B cell (primary cell): Measurements from ENCODE around the gene CCDC24. TPM values are rescaled to one million over a fixed set of nuclear protein-coding genes. Genes with fewer than 3 reads are reported as not detected.

Experiments used
- ATAC-seq: fragments of 200-7000 bp; cut with Tn5 transposase; one replicate; pipeline ENCODE4 v1.10.0; 2021; ENCODE audit warnings: low read depth, mild to moderate bottlenecking, moderate number of reproducible peaks, moderate library complexity
- CTCF ChIA-PET: fragments of 350-600 bp; sonication (Branson Sonifier 250); formaldehyde crosslinking; loops from one replicate; lab custom pipeline; 2021; ENCODE audit warnings: antibody characterized with exemption, inconsistent platforms; lab: Charles Lee
- POLR2A ChIA-PET: fragments of 350-600 bp; sonication (Branson Sonifier 250); formaldehyde crosslinking; loops from one replicate; lab custom pipeline; 2021; ENCODE audit warnings: antibody characterized with exemption; lab: Charles Lee
- DNase-seq: peaks from one replicate; pipeline ENCODE4 v3.0.0; 2013
- H2AFZ ChIP-seq: 2 replicates; pipeline ENCODE4 v1.6.1; 2012; ENCODE audit warnings: mild to moderate bottlenecking, low read depth, low read length; ENCODE audit not compliant: insufficient read depth, poor library complexity, severe bottlenecking
- H3K27ac ChIP-seq, 2 donors: 1 replicate in 1 of 2; 2 replicates in 1 of 2; pipeline ENCODE4 v1.5.1; 2012 to 2013; ENCODE audit warnings: low read length in 2 of 2, mild to moderate bottlenecking in 2 of 2, moderate library complexity in 1 of 2
- H3K27me3 ChIP-seq, 4 experiments: fragments of 200-600 bp in 1 of 4; sonication (generic) in 1 of 4; replicated peaks in 1 of 4; 1 replicate in 2 of 4; 2 replicates in 2 of 4; pipeline versions ENCODE4 v1.6.1 to v1.7.0; 2013 to 2016; ENCODE audit warnings: low read length in 3 of 4, mild to moderate bottlenecking in 2 of 4, mixed read lengths in 1 of 4, moderate library complexity in 1 of 4; ENCODE audit not compliant: insufficient read depth in 4 of 4, control insufficient read depth in 3 of 4; ENCODE audit errors: control extremely low read depth in 1 of 4
- H3K36me3 ChIP-seq, 2 experiments: replicated peaks in 1 of 2; 1 replicate in 1 of 2; 2 replicates in 1 of 2; pipeline versions ENCODE4 v1.6.1 to v1.7.1; 2013; ENCODE audit warnings: low read length in 1 of 2; ENCODE audit not compliant: insufficient read depth in 2 of 2, control insufficient read depth in 1 of 2; ENCODE audit errors: control extremely low read depth in 1 of 2, extremely low read depth in 1 of 2
- H3K4me1 ChIP-seq, 2 donors: fragments of 200-600 bp in 1 of 2; sonication (generic) in 1 of 2; 1 replicate in 1 of 2; 2 replicates in 1 of 2; pipeline versions ENCODE4 v1.5.1 to v1.6.1; 2013 to 2017; ENCODE audit warnings: low read length in 2 of 2; ENCODE audit not compliant: control insufficient read depth in 2 of 2, insufficient read depth in 2 of 2
- H3K4me2 ChIP-seq: replicated peaks from 2 replicates; pipeline ENCODE3; 2012; ENCODE audit warnings: mild to moderate bottlenecking, low read depth, low read length; ENCODE audit not compliant: poor library complexity, severe bottlenecking
- H3K4me3 ChIP-seq, 5 experiments: fragments of 200-600 bp in 1 of 5; sonication (generic) in 1 of 5; 1 replicate in 3 of 5; 2 replicates in 2 of 5; pipeline versions ENCODE4 v1.5.1 to v1.7.0; 2011 to 2016; ENCODE audit warnings: low read length in 4 of 5, mild to moderate bottlenecking in 4 of 5, low read depth in 2 of 5, control low read depth in 1 of 5, moderate library complexity in 1 of 5; ENCODE audit not compliant: insufficient read depth in 1 of 5; ENCODE audit errors: control extremely low read depth in 1 of 5, extremely low read depth in 1 of 5
- H3K79me2 ChIP-seq: fragments of 200-600 bp; sonication (generic); one replicate; pipeline ENCODE4 v1.6.0; 2016; ENCODE audit warnings: low read length; ENCODE audit not compliant: control insufficient read depth, insufficient read depth
- H3K9ac ChIP-seq: fragments of 200-600 bp; sonication (generic); 2 replicates; pipeline ENCODE4 v1.6.1; 2017; ENCODE audit warnings: mild to moderate bottlenecking, low read length, moderate library complexity
- H3K9me3 ChIP-seq, 3 donors: one replicate each; pipeline versions ENCODE4 v1.6.1 to v1.7.1; 2013; ENCODE audit warnings: low read length in 2 of 3; ENCODE audit not compliant: control insufficient read depth in 2 of 3, insufficient read depth in 1 of 3; ENCODE audit errors: control extremely low read depth in 1 of 3
- H4K20me1 ChIP-seq: 2 replicates; pipeline ENCODE4 v1.6.0; 2012; ENCODE audit warnings: mild to moderate bottlenecking, low read length; ENCODE audit not compliant: insufficient read depth, control insufficient read depth, poor library complexity, severe bottlenecking
- H3K27ac Mint-ChIP-seq: one replicate; pipeline ENCODE4 v1.8.0; 2021; ENCODE audit warnings: mixed read lengths
- H3K27me3 Mint-ChIP-seq: one replicate; pipeline ENCODE4 v1.8.0; 2021; ENCODE audit warnings: mixed read lengths
- H3K4me1 Mint-ChIP-seq: one replicate; pipeline ENCODE4 v1.8.0; 2021; ENCODE audit warnings: mixed read lengths
- H3K4me3 Mint-ChIP-seq: one replicate; pipeline ENCODE4 v1.8.0; 2021; ENCODE audit warnings: mixed read lengths
- H3K9me3 Mint-ChIP-seq: one replicate; pipeline ENCODE4 v1.8.0; 2022; ENCODE audit warnings: mixed read lengths; ENCODE audit not compliant: insufficient read depth
- CTCF ChIP-seq: fragments of 200-600 bp; IDR thresholded peaks from one replicate; pipeline ENCODE4 v1.8.0; 2022; ENCODE audit warnings: antibody characterized with exemption, mild to moderate bottlenecking
- EZH2 ChIP-seq: IDR thresholded peaks from 2 replicates; pipeline ENCODE4 v1.6.1; 2012; ENCODE audit warnings: borderline replicate concordance, low read depth, mild to moderate bottlenecking, moderate library complexity, low read length; ENCODE audit not compliant: insufficient read depth, poor library complexity, severe bottlenecking
- WGBS: methylation state at CpG from one replicate; pipeline ENCODE4 v1.1.5; 2013; ENCODE audit warnings: missing lambda C conversion rate; ENCODE audit not compliant: insufficient coverage; 5-methylcytosine and 5-hydroxymethylcytosine counted together
- intact Hi-C: fragments of 100-400 bp; cut with micrococcal nuclease; formaldehyde crosslinking; loops from one replicate; pipeline ENCODE4 v1.10.0; 2022
- polyA plus RNA-seq: library from polyadenylated mRNA; depleted of rRNA; stranded (reverse); fragments of >200 nt; gene quantifications from 2 replicates; pipeline ENCODE4 v1.2.3, GENCODE V29; 2012
- total RNA-seq, 2 donors: library from RNA; stranded (reverse); fragments of 120-200 nt in 1 of 2; gene quantifications; 1 replicate in 1 of 2; 2 replicates in 1 of 2; pipeline versions ENCODE4 v1.2.3 to v1.2.4, GENCODE V29; 2013 to 2022

The CCDC24 gene
- total and polyA plus RNA-seq, 2 donors (not counting 1 experiment from before 2014, with no cell fraction given), result 10.1 to 18.4 TPM

- Histone ChIP-seq H2AFZ (no peak overlapping the region), H3K9ac (no peak overlapping the region), H3K4me3 (no peak overlapping the region), H3K4me1 (peaks cover 20 to 45% of the 10 kb centered on the region in 2 donors), H3K9me3 (no peaks in the 10 kb centered on the region), H3K36me3 (peaks cover 0 to 16% of the 10 kb centered on the region in 2 experiments), H3K4me2 (no peak overlapping the region), H4K20me1 (peaks cover 21% of the 10 kb centered on the region), H3K27ac (no peak overlapping the region), H3K27me3 (no peaks in the 10 kb centered on the region), H3K79me2 (no peaks in the 10 kb centered on the region)
- intact Hi-C loops, result no loop called here
- TF ChIP-seq EZH2 (no peak), CTCF (no peak)
- DNase-seq, result no peak
- Mint-ChIP-seq H3K27me3 (no peaks in the 10 kb centered on the region), H3K9me3 (no peaks in the 10 kb centered on the region), H3K4me1 (peaks cover 39% of the 10 kb centered on the region), H3K4me3 (no peak overlapping the region), H3K27ac (no peak overlapping the region)
- CTCF ChIA-PET, result no interaction called here
- POLR2A ChIA-PET, result no interaction called here
- WGBS, result 98% methylated on average over 14 of the region's 20 CpGs
- no peak for ATAC-seq
These were observed 9.8 kb upstream of the CCDC24 start for GRCh38 chr1:43981636-43982035.

GRCh38 chr1:43982241-43982640 is 9.2 kb upstream of the CCDC24 start:
- Mint-ChIP-seq H3K4me1 (peaks cover 33% of the 10 kb centered on the region), H3K9me3 (no peaks in the 10 kb centered on the region), H3K4me3 (peak overlapping the region; percentile 9), H3K27ac (no peak overlapping the region), H3K27me3 (no peaks in the 10 kb centered on the region)
- Histone ChIP-seq H4K20me1 (peaks cover 15% of the 10 kb centered on the region), H2AFZ (no peak overlapping the region), H3K27ac (no peak overlapping the region), H3K9me3 (no peaks in the 10 kb centered on the region), H3K4me3 (no peak overlapping the region), H3K27me3 (no peaks in the 10 kb centered on the region), H3K79me2 (no peaks in the 10 kb centered on the region), H3K9ac (no peak overlapping the region), H3K36me3 (peaks cover 0 to 10% of the 10 kb centered on the region in 2 experiments), H3K4me2 (no peak overlapping the region), H3K4me1 (peaks cover 19 to 39% of the 10 kb centered on the region in 2 donors)
- intact Hi-C loops, result no loop called here
- DNase-seq (no peak), ATAC-seq (no peak)
- POLR2A ChIA-PET, result no interaction called here
- TF ChIP-seq CTCF, result no peak
- no peak for TF ChIP-seq EZH2
- CTCF ChIA-PET, result no interaction called here
- 92% methylated on average over 8 of the region's 8 CpGs for WGBS
